ENCODE results near the gene PLEKHM3.

DNA sequence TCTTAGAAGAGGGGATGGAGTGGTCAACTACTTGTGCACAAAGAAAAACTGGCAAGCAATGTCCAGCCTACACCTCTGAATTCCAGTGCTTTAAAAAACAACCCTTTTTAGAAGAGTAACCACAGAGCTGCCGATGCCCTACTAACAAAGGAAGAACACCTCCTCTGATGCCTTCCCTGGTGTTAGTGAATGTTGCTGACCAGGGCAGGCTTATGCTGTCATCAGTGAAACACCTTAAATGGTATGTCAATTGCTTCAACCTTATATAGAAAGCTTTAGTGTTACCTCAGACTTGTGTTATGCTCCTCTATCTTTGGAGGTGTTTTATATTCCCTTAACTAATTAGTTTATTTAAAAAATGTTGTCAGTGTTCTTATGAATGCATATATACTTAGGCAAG is 175.9 kb downstream of the PLEKHM3 start:
- no peak for TF ChIP-seq JUND (IDR thresholded peaks at IDR 0.05)
- TF ChIP-seq, protein P1, sequence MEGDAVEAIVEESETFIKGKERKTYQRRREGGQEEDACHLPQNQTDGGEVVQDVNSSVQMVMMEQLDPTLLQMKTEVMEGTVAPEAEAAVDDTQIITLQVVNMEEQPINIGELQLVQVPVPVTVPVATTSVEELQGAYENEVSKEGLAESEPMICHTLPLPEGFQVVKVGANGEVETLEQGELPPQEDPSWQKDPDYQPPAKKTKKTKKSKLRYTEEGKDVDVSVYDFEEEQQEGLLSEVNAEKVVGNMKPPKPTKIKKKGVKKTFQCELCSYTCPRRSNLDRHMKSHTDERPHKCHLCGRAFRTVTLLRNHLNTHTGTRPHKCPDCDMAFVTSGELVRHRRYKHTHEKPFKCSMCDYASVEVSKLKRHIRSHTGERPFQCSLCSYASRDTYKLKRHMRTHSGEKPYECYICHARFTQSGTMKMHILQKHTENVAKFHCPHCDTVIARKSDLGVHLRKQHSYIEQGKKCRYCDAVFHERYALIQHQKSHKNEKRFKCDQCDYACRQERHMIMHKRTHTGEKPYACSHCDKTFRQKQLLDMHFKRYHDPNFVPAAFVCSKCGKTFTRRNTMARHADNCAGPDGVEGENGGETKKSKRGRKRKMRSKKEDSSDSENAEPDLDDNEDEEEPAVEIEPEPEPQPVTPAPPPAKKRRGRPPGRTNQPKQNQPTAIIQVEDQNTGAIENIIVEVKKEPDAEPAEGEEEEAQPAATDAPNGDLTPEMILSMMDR (IDR thresholded peaks at IDR 0.05; ENCODE audit: low read depth, low read length, missing input control): no peak

All from liver (tissue), 3 donors.